Endothelial cell (in vitro differentiated cells): ENCODE measurements around the gene ZNF618. TPM values are rescaled to one million over a fixed set of nuclear protein-coding genes. Genes with fewer than 3 reads are reported as not detected.

Experiments used
- DNase-seq: peaks from one replicate; pipeline ENCODE4 v3.0.0; 2021; ENCODE audit warnings: low spot score
- H3K27ac Mint-ChIP-seq: one replicate; pipeline ENCODE4 v1.8.0; 2021; ENCODE audit warnings: mixed read lengths, inconsistent platforms; ENCODE audit not compliant: unreplicated experiment
- H3K27me3 Mint-ChIP-seq: one replicate; pipeline ENCODE4 v1.8.0; 2021; ENCODE audit warnings: mild to moderate bottlenecking, moderate library complexity, mixed read lengths, inconsistent platforms; ENCODE audit not compliant: unreplicated experiment
- H3K36me3 Mint-ChIP-seq: one replicate; pipeline ENCODE4 v1.8.0; 2021; ENCODE audit warnings: mild to moderate bottlenecking, low read depth, mixed read lengths, inconsistent platforms; ENCODE audit not compliant: unreplicated experiment
- H3K4me1 Mint-ChIP-seq: one replicate; pipeline ENCODE4 v1.8.0; 2021; ENCODE audit warnings: mild to moderate bottlenecking, mixed read lengths, inconsistent platforms; ENCODE audit not compliant: unreplicated experiment
- H3K4me3 Mint-ChIP-seq: one replicate; pipeline ENCODE4 v1.8.0; 2021; ENCODE audit warnings: mild to moderate bottlenecking, mixed read lengths, inconsistent platforms; ENCODE audit not compliant: unreplicated experiment
- H3K9me3 Mint-ChIP-seq: one replicate; pipeline ENCODE4 v1.8.0; 2021; ENCODE audit warnings: mixed read lengths, inconsistent platforms; ENCODE audit not compliant: unreplicated experiment
- total RNA-seq: library from RNA; stranded (reverse); fragmentation: NEBNext Ultra II Directional; extraction: Animal tissue kit (Norgen Biotek cat#: 25700); gene quantifications from one replicate; pipeline ENCODE4 v1.2.1, GENCODE V29; 2021; ENCODE audit not compliant: unreplicated experiment
- TF ChIP-seq, protein P1 (sequence below): fragments of 200-600 bp; sonication (generic); IDR thresholded peaks from one replicate; pipeline ENCODE4 v1.5.0; 2021; ENCODE audit warnings: antibody characterized with exemption; ENCODE audit not compliant: unreplicated experiment

ZNF618 gene
- total RNA-seq, 1 donor from 2014 or later: 35.0 TPM

GRCh38 chr9:113957351-113957750 is 81.2 kb downstream of the ZNF618 start:
- Mint-ChIP-seq H3K4me1 (peaks cover 14% of the 10 kb centered on the region), H3K9me3 (no peaks in the 10 kb centered on the region), H3K4me3 (no peak overlapping the region), H3K27ac (no peak overlapping the region), H3K27me3 (peaks cover 3% of the 10 kb centered on the region), H3K36me3 (no peaks in the 10 kb centered on the region)
- TF ChIP-seq, protein P1, sequence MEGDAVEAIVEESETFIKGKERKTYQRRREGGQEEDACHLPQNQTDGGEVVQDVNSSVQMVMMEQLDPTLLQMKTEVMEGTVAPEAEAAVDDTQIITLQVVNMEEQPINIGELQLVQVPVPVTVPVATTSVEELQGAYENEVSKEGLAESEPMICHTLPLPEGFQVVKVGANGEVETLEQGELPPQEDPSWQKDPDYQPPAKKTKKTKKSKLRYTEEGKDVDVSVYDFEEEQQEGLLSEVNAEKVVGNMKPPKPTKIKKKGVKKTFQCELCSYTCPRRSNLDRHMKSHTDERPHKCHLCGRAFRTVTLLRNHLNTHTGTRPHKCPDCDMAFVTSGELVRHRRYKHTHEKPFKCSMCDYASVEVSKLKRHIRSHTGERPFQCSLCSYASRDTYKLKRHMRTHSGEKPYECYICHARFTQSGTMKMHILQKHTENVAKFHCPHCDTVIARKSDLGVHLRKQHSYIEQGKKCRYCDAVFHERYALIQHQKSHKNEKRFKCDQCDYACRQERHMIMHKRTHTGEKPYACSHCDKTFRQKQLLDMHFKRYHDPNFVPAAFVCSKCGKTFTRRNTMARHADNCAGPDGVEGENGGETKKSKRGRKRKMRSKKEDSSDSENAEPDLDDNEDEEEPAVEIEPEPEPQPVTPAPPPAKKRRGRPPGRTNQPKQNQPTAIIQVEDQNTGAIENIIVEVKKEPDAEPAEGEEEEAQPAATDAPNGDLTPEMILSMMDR: no peak
- DNase-seq: no peak

GRCh38 chr9:113957821-113958341 is 81.8 kb downstream of the ZNF618 start:
- no peak overlapping the region for H3K27ac Mint-ChIP-seq

GRCh38 chr9:113958556-113958955 is 82.4 kb downstream of the ZNF618 start:
- H3K27ac Mint-ChIP-seq: no peak overlapping the region
- H3K4me3 Mint-ChIP-seq: no peak overlapping the region
- H3K9me3 Mint-ChIP-seq: no peaks in the 10 kb centered on the region
- H3K4me1 Mint-ChIP-seq: peaks cover 12% of the 10 kb centered on the region
- peaks cover 3% of the 10 kb centered on the region for H3K27me3 Mint-ChIP-seq
- DNase-seq: no peak
- no peaks in the 10 kb centered on the region for H3K36me3 Mint-ChIP-seq
- TF ChIP-seq, protein P1: no peak

More at GRCh38 chr9:113957821-113958341, 81.8 kb downstream of the ZNF618 start:
- Mint-ChIP-seq H3K4me1 (peaks cover 14% of the 10 kb centered on the region), H3K9me3 (no peaks in the 10 kb centered on the region), H3K27me3 (peaks cover 3% of the 10 kb centered on the region), H3K4me3 (no peak overlapping the region), H3K36me3 (no peaks in the 10 kb centered on the region)
- TF ChIP-seq, protein P1: no peak
- no peak for DNase-seq

DNA sequence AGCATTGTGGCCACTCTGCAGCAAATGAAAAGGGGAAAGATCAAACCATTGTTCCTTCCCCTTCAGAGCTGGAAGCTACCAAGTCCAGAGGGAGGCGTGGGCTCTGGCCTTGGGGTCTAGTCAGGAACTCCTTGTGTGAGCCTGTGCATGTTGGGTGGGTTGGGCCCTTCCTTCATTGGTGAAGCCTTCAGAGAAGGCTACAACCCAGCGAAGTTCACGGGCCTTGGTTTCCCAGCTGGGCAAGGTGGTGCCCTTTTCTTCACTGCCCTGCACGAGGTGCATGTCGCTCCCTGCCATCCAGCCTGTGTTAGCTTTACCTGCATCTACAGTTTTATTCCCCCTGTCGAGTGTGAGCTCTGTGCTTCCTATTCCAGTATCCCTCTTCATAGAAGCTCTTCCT is 84.7 kb downstream of the ZNF618 start:
- Mint-ChIP-seq H3K4me1 (peaks cover 5% of the 10 kb centered on the region), H3K27me3 (no peaks in the 10 kb centered on the region), H3K4me3 (no peak overlapping the region), H3K27ac (no peak overlapping the region), H3K36me3 (no peaks in the 10 kb centered on the region), H3K9me3 (no peaks in the 10 kb centered on the region)
- DNase-seq: no peak
- TF ChIP-seq, protein P1: no peak

DNA sequence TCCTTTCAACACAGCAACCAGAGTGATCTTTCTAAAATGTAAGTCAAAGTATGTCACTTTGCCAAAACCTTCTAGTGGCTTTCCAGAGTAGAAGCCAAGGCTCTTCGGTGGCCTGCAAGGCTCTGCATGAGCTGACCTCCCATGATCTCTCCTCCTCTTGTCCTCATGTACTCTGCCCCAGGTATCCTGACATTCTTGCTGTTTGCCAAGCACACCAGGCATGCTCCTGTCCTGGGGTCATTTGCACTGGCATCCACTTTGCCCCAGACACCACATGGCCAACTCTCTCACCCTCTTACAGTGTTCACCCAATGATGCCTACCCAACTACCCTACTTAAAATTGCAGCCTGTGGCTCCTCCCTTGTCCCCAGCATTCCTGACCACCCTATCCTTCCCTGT is 86.3 kb downstream of the ZNF618 start:
- TF ChIP-seq, protein P1: no peak
- Mint-ChIP-seq H3K27ac (no peak overlapping the region), H3K36me3 (no peaks in the 10 kb centered on the region), H3K4me3 (no peak overlapping the region), H3K9me3 (no peaks in the 10 kb centered on the region), H3K27me3 (no peaks in the 10 kb centered on the region), H3K4me1 (peaks cover under 1% of the 10 kb centered on the region)
- no peak for DNase-seq
